ENCODE measurements around the gene NOTCH2. TPM values are rescaled to one million over a fixed set of nuclear protein-coding genes. Genes with fewer than 3 reads are reported as not detected.

The NOTCH2 gene
- total RNA-seq, 1 experiment from 2014 or later, result 79.6 TPM

- no peak for DNase-seq
- intact Hi-C loops (cut with micrococcal nuclease; ENCODE audit: unreplicated experiment), result no loop called here
- Mint-ChIP-seq H3K4me1 (ENCODE audit: low read depth, unreplicated experiment) (peaks cover 18% of the 10 kb centered on the region), H3K27ac (ENCODE audit: unreplicated experiment) (no peak overlapping the region), H3K9me3 (ENCODE audit: low read depth, unreplicated experiment) (no peaks in the 10 kb centered on the region), H3K4me3 (ENCODE audit: low read depth, unreplicated experiment) (no peak overlapping the region), H3K27me3 (ENCODE audit: unreplicated experiment) (no peaks in the 10 kb centered on the region), H3K36me3 (ENCODE audit: insufficient read depth, unreplicated experiment) (peaks cover 5% of the 10 kb centered on the region)
- TF ChIP-seq CTCF (IDR thresholded peaks at IDR 0.05; ENCODE audit: unreplicated experiment), result no peak
- BruUV-seq (replicated peaks), result no TSS peak
- CTCF ChIA-PET, result no interaction called here
Measured at GRCh38 chr1:119986007-119986497, 83.4 kb downstream of the NOTCH2 start.

DNA sequence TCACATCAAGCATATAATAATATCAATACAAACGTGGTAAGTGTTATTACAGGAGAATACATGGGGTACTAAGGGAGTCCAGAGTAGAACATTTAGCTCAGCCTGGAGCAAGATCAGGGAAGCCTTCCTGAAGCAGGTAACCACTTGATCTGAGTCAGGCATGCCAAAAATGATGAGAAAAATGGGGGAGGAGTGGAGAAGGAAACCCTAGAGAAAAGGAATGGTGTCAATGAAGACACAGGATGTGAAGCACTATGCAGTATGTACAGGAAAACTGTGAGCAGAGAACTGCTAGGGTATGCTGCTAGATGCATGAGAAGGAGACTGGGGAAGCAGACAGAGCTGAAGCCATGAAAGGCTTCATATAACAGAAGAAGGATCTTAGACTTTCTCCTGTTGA lies 84.7 kb downstream of the NOTCH2 start:
- CTCF ChIA-PET, result no interaction called here
- Mint-ChIP-seq H3K36me3 (ENCODE audit: insufficient read depth, unreplicated experiment) (peaks cover 5% of the 10 kb centered on the region), H3K4me1 (ENCODE audit: low read depth, unreplicated experiment) (peaks cover 18% of the 10 kb centered on the region), H3K27ac (ENCODE audit: unreplicated experiment) (no peak overlapping the region), H3K9me3 (ENCODE audit: low read depth, unreplicated experiment) (no peaks in the 10 kb centered on the region), H3K4me3 (ENCODE audit: low read depth, unreplicated experiment) (no peak overlapping the region), H3K27me3 (ENCODE audit: unreplicated experiment) (no peaks in the 10 kb centered on the region)
- intact Hi-C loops (cut with micrococcal nuclease; ENCODE audit: unreplicated experiment), result no loop called here
- no TSS peak for BruUV-seq (replicated peaks)
- TF ChIP-seq CTCF (IDR thresholded peaks at IDR 0.05; ENCODE audit: unreplicated experiment), result no peak
- DNase-seq, result no peak

DNA sequence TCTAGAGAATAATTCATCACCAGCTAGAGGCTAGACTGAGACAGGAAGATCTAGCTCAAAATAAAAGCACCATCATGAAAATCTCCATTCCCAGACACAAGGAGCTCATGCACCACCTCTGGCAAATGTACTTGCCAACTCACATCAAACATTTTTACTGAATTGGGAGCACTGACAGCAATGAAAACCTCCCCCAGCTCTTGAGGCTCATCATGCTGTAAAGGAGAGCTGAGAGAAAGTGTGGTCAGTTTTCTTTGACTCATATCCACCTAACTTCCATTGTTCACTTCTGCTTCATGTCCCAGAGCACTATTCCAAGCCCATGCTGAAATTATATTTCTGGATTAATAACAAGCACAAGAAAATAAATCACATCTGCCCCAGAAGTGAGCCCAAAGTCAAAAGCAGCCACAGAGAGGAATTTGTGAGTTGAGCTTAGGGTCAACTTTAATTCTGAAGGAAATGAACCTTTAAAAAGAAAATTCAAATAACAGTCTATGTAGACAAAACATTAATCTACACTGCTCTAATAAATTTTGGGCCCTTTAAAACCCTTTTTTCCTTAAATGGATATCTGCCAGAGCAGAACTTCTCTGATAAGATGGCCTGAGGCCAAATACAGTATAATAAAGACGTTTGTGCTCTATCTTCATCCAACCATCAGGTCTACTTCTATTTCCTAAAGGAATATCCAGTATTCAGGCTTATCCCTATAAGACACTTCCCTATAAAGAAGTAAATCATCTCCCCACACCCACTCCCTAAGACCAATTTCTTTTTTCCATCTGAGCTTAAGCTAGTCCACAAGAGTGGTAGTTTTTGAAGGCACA lies 87.3 kb downstream of the NOTCH2 start:
- Mint-ChIP-seq H3K4me3 (ENCODE audit: low read depth, unreplicated experiment) (no peak overlapping the region), H3K9me3 (ENCODE audit: low read depth, unreplicated experiment) (no peaks in the 10 kb centered on the region), H3K27ac (ENCODE audit: unreplicated experiment) (no peak overlapping the region), H3K27me3 (ENCODE audit: unreplicated experiment) (no peaks in the 10 kb centered on the region), H3K36me3 (ENCODE audit: insufficient read depth, unreplicated experiment) (no peaks in the 10 kb centered on the region), H3K4me1 (ENCODE audit: low read depth, unreplicated experiment) (peaks cover 7% of the 10 kb centered on the region)
- no peak for DNase-seq
- BruUV-seq (replicated peaks), result no TSS peak
- CTCF ChIA-PET, result no interaction called here
- intact Hi-C loops (cut with micrococcal nuclease; ENCODE audit: unreplicated experiment), result no loop called here
- TF ChIP-seq CTCF (IDR thresholded peaks at IDR 0.05; ENCODE audit: unreplicated experiment), result no peak

GRCh38 chr1:119981496-119981895 lies 88.0 kb downstream of the NOTCH2 start:
- no TSS peak for BruUV-seq (replicated peaks)
- CTCF ChIA-PET, result interaction anchor here (0.6 kb wide), 1 partner anchor 89 kb away, joined by 4 read pairs; no protein-coding TSS in a partner anchor
- no peaks in the 10 kb centered on the region for H3K27me3 Mint-ChIP-seq (ENCODE audit: unreplicated experiment)
- TF ChIP-seq CTCF (IDR thresholded peaks at IDR 0.05; ENCODE audit: unreplicated experiment), result no peak
- H3K4me3 Mint-ChIP-seq (ENCODE audit: low read depth, unreplicated experiment), result no peak overlapping the region
- H3K9me3 Mint-ChIP-seq (ENCODE audit: low read depth, unreplicated experiment), result no peaks in the 10 kb centered on the region
- intact Hi-C loops (cut with micrococcal nuclease; ENCODE audit: unreplicated experiment), result no loop called here
- H3K4me1 Mint-ChIP-seq (ENCODE audit: low read depth, unreplicated experiment), result no peaks in the 10 kb centered on the region
- H3K36me3 Mint-ChIP-seq (ENCODE audit: insufficient read depth, unreplicated experiment), result no peaks in the 10 kb centered on the region
- no peak for DNase-seq
- no peak overlapping the region for H3K27ac Mint-ChIP-seq (ENCODE audit: unreplicated experiment)
